ENCODE measurements around the gene LRCH1. TPM values are rescaled to one million over a fixed set of nuclear protein-coding genes. Genes with fewer than 3 reads are reported as not detected.

Gene LRCH1
- total RNA-seq, 1 experiment from 2014 or later = 11.8 TPM

DNA sequence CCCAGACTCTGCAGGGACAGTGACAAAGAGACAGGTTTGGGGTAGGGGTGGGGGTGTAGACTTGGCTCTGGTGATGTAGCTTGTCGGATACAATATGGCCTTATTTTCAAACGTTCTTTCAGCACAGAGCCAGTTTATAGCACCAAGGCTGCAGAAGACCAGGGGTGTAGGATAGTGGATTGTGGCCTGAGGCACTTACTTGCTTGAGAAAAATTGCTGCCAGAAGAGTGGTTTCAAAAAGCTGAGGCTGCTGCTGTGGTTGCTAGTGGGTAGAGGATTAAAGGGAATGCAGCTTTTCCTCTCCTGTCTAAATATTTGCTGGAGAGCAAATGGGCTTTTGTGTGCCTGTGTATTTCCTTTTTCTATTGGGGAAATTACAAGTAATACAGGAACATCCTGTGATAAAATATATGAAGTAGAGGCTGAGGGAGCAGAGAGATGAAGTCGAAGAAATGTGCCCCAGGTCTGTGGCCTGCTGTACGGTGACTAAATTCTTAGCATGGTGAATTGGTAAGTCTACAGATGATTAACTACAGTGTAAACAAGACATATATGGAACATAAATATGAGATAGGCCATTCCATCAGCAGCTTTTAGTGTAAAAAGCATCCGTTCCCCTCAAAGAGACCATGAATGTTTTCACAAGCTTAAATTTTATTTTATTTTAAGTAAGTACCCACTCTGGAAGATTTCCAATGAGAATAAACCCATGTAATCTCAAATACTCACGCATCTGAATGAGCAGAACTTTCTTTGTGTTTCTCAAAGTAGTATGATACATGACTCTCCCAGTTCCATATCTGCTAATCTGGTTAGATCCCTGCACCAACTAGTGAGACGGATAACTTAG, 112.9 kb downstream of the LRCH1 start:
- DNase-seq (ENCODE audit: low spot score) = no peak
- peak overlapping the region; percentile 82 for H3K27ac Mint-ChIP-seq
- no peaks in the 10 kb centered on the region for H3K36me3 Mint-ChIP-seq
- no peak for ATAC-seq
- POLR2A ChIA-PET = no interaction called here
- H3K27me3 Mint-ChIP-seq (ENCODE audit: low read depth) = no peaks in the 10 kb centered on the region
- peaks cover 72% of the 10 kb centered on the region for H3K4me1 Mint-ChIP-seq
- CTCF ChIA-PET = interaction anchor here (0.7 to 2.1 kb wide), 15 partner anchors 8 to 114 kb away, joined by 3 to 9 read pairs (median 4); no protein-coding TSS in a partner anchor
- H3K9me3 Mint-ChIP-seq = no peaks in the 10 kb centered on the region
- no peak overlapping the region for H3K4me3 Mint-ChIP-seq
- TF ChIP-seq MYBL2 (CRISPR knock-in tag; IDR thresholded peaks at IDR 0.05) (no peak), USF2 (CRISPR knock-in tag; IDR thresholded peaks at IDR 0.05) (no peak), SMAD4 (CRISPR knock-in tag; IDR thresholded peaks at IDR 0.05) (no peak), ZNF416 (CRISPR knock-in tag; IDR thresholded peaks at IDR 0.05) (no peak), FOXP4 (CRISPR knock-in tag; IDR thresholded peaks at IDR 0.05) (no peak)
- TF ChIP-seq, protein P1, sequence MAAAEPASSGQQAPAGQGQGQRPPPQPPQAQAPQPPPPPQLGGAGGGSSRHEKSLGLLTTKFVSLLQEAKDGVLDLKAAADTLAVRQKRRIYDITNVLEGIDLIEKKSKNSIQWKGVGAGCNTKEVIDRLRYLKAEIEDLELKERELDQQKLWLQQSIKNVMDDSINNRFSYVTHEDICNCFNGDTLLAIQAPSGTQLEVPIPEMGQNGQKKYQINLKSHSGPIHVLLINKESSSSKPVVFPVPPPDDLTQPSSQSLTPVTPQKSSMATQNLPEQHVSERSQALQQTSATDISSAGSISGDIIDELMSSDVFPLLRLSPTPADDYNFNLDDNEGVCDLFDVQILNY (CRISPR knock-in tag; IDR thresholded peaks at IDR 0.05) = no peak
- TF ChIP-seq, protein P2, sequence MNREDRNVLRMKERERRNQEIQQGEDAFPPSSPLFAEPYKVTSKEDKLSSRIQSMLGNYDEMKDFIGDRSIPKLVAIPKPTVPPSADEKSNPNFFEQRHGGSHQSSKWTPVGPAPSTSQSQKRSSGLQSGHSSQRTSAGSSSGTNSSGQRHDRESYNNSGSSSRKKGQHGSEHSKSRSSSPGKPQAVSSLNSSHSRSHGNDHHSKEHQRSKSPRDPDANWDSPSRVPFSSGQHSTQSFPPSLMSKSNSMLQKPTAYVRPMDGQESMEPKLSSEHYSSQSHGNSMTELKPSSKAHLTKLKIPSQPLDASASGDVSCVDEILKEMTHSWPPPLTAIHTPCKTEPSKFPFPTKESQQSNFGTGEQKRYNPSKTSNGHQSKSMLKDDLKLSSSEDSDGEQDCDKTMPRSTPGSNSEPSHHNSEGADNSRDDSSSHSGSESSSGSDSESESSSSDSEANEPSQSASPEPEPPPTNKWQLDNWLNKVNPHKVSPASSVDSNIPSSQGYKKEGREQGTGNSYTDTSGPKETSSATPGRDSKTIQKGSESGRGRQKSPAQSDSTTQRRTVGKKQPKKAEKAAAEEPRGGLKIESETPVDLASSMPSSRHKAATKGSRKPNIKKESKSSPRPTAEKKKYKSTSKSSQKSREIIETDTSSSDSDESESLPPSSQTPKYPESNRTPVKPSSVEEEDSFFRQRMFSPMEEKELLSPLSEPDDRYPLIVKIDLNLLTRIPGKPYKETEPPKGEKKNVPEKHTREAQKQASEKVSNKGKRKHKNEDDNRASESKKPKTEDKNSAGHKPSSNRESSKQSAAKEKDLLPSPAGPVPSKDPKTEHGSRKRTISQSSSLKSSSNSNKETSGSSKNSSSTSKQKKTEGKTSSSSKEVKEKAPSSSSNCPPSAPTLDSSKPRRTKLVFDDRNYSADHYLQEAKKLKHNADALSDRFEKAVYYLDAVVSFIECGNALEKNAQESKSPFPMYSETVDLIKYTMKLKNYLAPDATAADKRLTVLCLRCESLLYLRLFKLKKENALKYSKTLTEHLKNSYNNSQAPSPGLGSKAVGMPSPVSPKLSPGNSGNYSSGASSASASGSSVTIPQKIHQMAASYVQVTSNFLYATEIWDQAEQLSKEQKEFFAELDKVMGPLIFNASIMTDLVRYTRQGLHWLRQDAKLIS (CRISPR knock-in tag; IDR thresholded peaks at IDR 0.05; ENCODE audit: borderline replicate concordance) = no peak

- Mint-ChIP-seq H3K27me3 (ENCODE audit: low read depth) (no peaks in the 10 kb centered on the region), H3K4me3 (peak overlapping the region; percentile 33), H3K27ac (peak overlapping the region; percentile 84), H3K4me1 (peaks cover 66% of the 10 kb centered on the region), H3K36me3 (no peaks in the 10 kb centered on the region), H3K9me3 (no peaks in the 10 kb centered on the region)
- ChIA-PET CTCF (interaction anchor here (0.7 to 2.1 kb wide), 17 partner anchors 9 to 115 kb away, joined by 3 to 9 read pairs (median 4); partner anchors contain the start of gene LRCH1), POLR2A (interaction anchor here (0.5 kb wide), 1 partner anchor 20 kb away, joined by 3 read pairs; no protein-coding TSS in a partner anchor)
- peak; percentile 97 for ATAC-seq
- DNase-seq (ENCODE audit: low spot score) = peak; percentile 58
- TF ChIP-seq ATF1 (CRISPR knock-in tag; IDR thresholded peaks at IDR 0.05) (no peak), ZNF423 (CRISPR knock-in tag; IDR thresholded peaks at IDR 0.05) (peak; percentile 84), IRF2 (CRISPR knock-in tag; IDR thresholded peaks at IDR 0.05; ENCODE audit: borderline replicate concordance, low read depth) (no peak), ZBTB21 (CRISPR knock-in tag; IDR thresholded peaks at IDR 0.05; ENCODE audit: borderline replicate concordance) (0 out of 2 replicates have a peak, but pooled peaks have one; percentile 21), MXD4 (CRISPR knock-in tag; IDR thresholded peaks at IDR 0.05; ENCODE audit: borderline replicate concordance) (no peak)
- TF ChIP-seq, protein P3, sequence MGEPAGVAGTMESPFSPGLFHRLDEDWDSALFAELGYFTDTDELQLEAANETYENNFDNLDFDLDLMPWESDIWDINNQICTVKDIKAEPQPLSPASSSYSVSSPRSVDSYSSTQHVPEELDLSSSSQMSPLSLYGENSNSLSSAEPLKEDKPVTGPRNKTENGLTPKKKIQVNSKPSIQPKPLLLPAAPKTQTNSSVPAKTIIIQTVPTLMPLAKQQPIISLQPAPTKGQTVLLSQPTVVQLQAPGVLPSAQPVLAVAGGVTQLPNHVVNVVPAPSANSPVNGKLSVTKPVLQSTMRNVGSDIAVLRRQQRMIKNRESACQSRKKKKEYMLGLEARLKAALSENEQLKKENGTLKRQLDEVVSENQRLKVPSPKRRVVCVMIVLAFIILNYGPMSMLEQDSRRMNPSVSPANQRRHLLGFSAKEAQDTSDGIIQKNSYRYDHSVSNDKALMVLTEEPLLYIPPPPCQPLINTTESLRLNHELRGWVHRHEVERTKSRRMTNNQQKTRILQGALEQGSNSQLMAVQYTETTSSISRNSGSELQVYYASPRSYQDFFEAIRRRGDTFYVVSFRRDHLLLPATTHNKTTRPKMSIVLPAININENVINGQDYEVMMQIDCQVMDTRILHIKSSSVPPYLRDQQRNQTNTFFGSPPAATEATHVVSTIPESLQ (CRISPR knock-in tag; IDR thresholded peaks at IDR 0.05) = no peak
- TF ChIP-seq, protein P4, sequence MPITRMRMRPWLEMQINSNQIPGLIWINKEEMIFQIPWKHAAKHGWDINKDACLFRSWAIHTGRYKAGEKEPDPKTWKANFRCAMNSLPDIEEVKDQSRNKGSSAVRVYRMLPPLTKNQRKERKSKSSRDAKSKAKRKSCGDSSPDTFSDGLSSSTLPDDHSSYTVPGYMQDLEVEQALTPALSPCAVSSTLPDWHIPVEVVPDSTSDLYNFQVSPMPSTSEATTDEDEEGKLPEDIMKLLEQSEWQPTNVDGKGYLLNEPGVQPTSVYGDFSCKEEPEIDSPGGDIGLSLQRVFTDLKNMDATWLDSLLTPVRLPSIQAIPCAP (CRISPR knock-in tag; IDR thresholded peaks at IDR 0.05) = no peak
These were observed 113.9 kb downstream of the LRCH1 start for GRCh38 chr13:46666727-46667456.
